ENCODE results near the gene RELA. TPM values are rescaled to one million over a fixed set of nuclear protein-coding genes. Genes with fewer than 3 reads are reported as not detected.
A peak's percentile ranks its signal among the peaks of the same experiment; 100 is the strongest.

Gene RELA
- total and polyA plus RNA-seq, 2 of the 4 experiments (the other 2 are of a cell fraction) = 8.6 to 53.0 TPM

- TF ChIP-seq, protein P1, sequence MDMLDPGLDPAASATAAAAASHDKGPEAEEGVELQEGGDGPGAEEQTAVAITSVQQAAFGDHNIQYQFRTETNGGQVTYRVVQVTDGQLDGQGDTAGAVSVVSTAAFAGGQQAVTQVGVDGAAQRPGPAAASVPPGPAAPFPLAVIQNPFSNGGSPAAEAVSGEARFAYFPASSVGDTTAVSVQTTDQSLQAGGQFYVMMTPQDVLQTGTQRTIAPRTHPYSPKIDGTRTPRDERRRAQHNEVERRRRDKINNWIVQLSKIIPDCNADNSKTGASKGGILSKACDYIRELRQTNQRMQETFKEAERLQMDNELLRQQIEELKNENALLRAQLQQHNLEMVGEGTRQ (IDR thresholded peaks at IDR 0.05; ENCODE audit: low read depth, low read length) = no peak
These were observed 10.9 kb downstream of the RELA start (continued) for GRCh38 chr11:65651589-65652510.

GRCh38 chr11:65651339-65651588, 11.5 kb downstream of the RELA start:
- Histone ChIP-seq H3K23ac (ENCODE audit: low read depth, low read length) (peak overlapping the region; percentile 35; the same call in 1 of the 2 replicates), H2BK5ac (ENCODE audit: low read depth, low read length, poor library complexity, severe bottlenecking) (no peak overlapping the region), H2AFZ (replicated peaks; ENCODE audit: low read length, poor library complexity) (no peak overlapping the region), H2AK5ac (ENCODE audit: low read depth, low read length) (peak overlapping the region; percentile 91; the same call in 1 of the 2 replicates), H3K27ac (ENCODE audit: insufficient read depth, low read length) (no peak overlapping the region), H4K8ac (ENCODE audit: low read depth in 2 of 2, low read length in 2 of 2) (no peak overlapping the region; a peak in 1 of 4 replicates), H4K91ac (ENCODE audit: insufficient read depth, low read depth, low read length) (0 out of 2 replicates have a peak overlapping the region, but pooled peaks have one; percentile 13), H3K27me3 (ENCODE audit: control insufficient read depth, insufficient read depth, low read length) (no peaks in the 10 kb centered on the region), H3K4me2 (ENCODE audit: low read depth, low read length) (no peak overlapping the region), H3K79me1 (ENCODE audit: low read depth in 1 of 2, low read length in 2 of 2) (peaks cover 16 to 30% of the 10 kb centered on the region in 2 experiments; a peak in 3 of 4 replicates), H3K4me1 (ENCODE audit: control insufficient read depth, insufficient read depth, low read length) (peaks cover 17% of the 10 kb centered on the region), H3K18ac (ENCODE audit: low read depth, low read length) (no peak overlapping the region), H3K9ac (ENCODE audit: low read depth, low read length) (no peak overlapping the region), H2BK120ac (ENCODE audit: low read depth, low read length) (no peak overlapping the region), H2BK15ac (ENCODE audit: low read depth, low read length) (no peak overlapping the region), H3K56ac (ENCODE audit: extremely low read depth, insufficient read depth, low read length) (no peak overlapping the region), H3K9me3 (ENCODE audit: control insufficient read depth, insufficient read depth, low read length) (no peaks in the 10 kb centered on the region), H2AK9ac (replicated peaks; ENCODE audit: low read depth, low read length, poor library complexity) (no peak overlapping the region), H4K5ac (ENCODE audit: low read depth, low read length) (no peak overlapping the region), H3K4me3 (ENCODE audit: insufficient read depth, low read depth, low read length) (no peak overlapping the region), H3K36me3 (ENCODE audit: control insufficient read depth, insufficient read depth, low read length) (peaks cover 34% of the 10 kb centered on the region), H2BK20ac (ENCODE audit: low read depth, low read length) (no peak overlapping the region), H3K14ac (replicated peaks; ENCODE audit: low read depth, low read length) (no peak overlapping the region), H3K9me1 (ENCODE audit: insufficient read depth, low read length) (peaks cover 14% of the 10 kb centered on the region), H4K20me1 (ENCODE audit: insufficient read depth, low read length) (peaks cover 4% of the 10 kb centered on the region; the same call in 1 of the 2 replicates), H3K4ac (ENCODE audit: low read depth, low read length) (peak overlapping the region; percentile 89)
- ChIA-PET POLR2A (ENCODE audit: unreplicated experiment) (no interaction called here), CTCF (no interaction called here)
- dilution Hi-C loops (cut with HindIII; ENCODE audit: low sequenced_read_pairs, unreplicated experiment) (no loop called here), intact Hi-C loops (cut with micrococcal nuclease) (no loop called here), in situ Hi-C loops (cut with MboI; ENCODE audit: low sequenced_read_pairs) (no loop called here)
- ATAC-seq (ENCODE audit: low read depth) = no peak
- no peak for DNase-seq
- 71% methylated on average over 1 of the region's 3 CpGs; no CpG with 5 or more reads in 1 of the 2 experiments for whole genome bisulfite sequencing, 2 experiments (ENCODE audit: extremely low coverage in 2 of 2, insufficient read length in 1 of 2)
- no TSS peak for BruUV-seq (replicated peaks)
- TF ChIP-seq ELK1 (IDR thresholded peaks at IDR 0.05; ENCODE audit: borderline replicate concordance, low read depth, low read length) = no peak
- no peak for TF ChIP-seq BHLHE40 (IDR thresholded peaks at IDR 0.05; ENCODE audit: low read depth, low read length)
- no peak for TF ChIP-seq RCOR1 (IDR thresholded peaks at IDR 0.05; ENCODE audit: insufficient replicate concordance, low read length)
- TF ChIP-seq RFX5 (IDR thresholded peaks at IDR 0.05; ENCODE audit: low read depth, low read length) = no peak
- TF ChIP-seq FOS (IDR thresholded peaks at IDR 0.05; ENCODE audit: low read depth, low read length) = no peak
- no peak for TF ChIP-seq MAZ (IDR thresholded peaks at IDR 0.05; ENCODE audit: borderline replicate concordance, low read depth, low read length)
- no peak for TF ChIP-seq POLR2A (IDR thresholded peaks at IDR 0.05; ENCODE audit: low read depth, low read length)
- TF ChIP-seq RAD21 (IDR thresholded peaks at IDR 0.05; ENCODE audit: low read length) = no peak
- no peak for TF ChIP-seq SMC3 (IDR thresholded peaks at IDR 0.05; ENCODE audit: low read depth, low read length)
- TF ChIP-seq CEBPB (IDR thresholded peaks at IDR 0.05; ENCODE audit: low read depth, low read length) = no peak
- no peak for TF ChIP-seq NFE2L2 (IDR thresholded peaks at IDR 0.05; ENCODE audit: low read depth, low read length)
- no peak for TF ChIP-seq MAFK (IDR thresholded peaks at IDR 0.05; ENCODE audit: low read depth, low read length)
- TF ChIP-seq CHD1 (IDR thresholded peaks at IDR 0.05; ENCODE audit: low read depth, low read length) = no peak
